GM12864 (cell line): ENCODE data around the gene MED12L.
"Not testable (repeated sequence)": the region's sequence is repeated elsewhere in the genome, so short reads cannot be mapped to it uniquely, and the experiment has no call there.

Experiments used
- DNase-seq: peaks from one replicate; pipeline ENCODE4 v3.0.0-alpha.2; 2011; ENCODE audit warnings: low read depth
- H3K4me3 ChIP-seq: 2 replicates; pipeline ENCODE4 v1.5.1; 2011; ENCODE audit warnings: mild to moderate bottlenecking, low read depth, low read length, control low read depth
- TF ChIP-seq, protein P1 (sequence below): IDR thresholded peaks from 2 replicates; pipeline ENCODE4 v1.5.1; 2011; ENCODE audit warnings: low read depth, mild to moderate bottlenecking, moderate library complexity, low read length, control low read depth, inconsistent platforms; ENCODE audit errors: missing control alignments

Gene MED12L

DNA sequence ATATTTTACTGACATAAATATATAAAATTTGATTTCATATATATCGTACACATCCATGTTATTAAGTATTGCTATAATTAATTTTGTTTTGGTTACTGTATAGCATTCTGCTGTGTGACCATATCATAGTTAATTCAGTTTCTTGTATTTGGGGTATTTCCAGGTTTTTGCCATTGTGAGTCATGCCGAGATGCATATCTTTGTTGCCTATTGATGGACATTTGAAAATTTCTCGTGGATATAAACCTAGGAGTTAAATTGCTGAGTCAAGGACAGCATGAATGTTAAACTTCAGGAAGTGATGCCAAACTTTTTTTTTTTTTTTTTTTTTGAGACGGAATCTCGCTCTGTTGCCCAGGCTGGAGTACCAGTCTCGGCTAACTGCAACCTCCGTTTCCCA, 151.3 kb downstream of the MED12L start:
- TF ChIP-seq, protein P1, sequence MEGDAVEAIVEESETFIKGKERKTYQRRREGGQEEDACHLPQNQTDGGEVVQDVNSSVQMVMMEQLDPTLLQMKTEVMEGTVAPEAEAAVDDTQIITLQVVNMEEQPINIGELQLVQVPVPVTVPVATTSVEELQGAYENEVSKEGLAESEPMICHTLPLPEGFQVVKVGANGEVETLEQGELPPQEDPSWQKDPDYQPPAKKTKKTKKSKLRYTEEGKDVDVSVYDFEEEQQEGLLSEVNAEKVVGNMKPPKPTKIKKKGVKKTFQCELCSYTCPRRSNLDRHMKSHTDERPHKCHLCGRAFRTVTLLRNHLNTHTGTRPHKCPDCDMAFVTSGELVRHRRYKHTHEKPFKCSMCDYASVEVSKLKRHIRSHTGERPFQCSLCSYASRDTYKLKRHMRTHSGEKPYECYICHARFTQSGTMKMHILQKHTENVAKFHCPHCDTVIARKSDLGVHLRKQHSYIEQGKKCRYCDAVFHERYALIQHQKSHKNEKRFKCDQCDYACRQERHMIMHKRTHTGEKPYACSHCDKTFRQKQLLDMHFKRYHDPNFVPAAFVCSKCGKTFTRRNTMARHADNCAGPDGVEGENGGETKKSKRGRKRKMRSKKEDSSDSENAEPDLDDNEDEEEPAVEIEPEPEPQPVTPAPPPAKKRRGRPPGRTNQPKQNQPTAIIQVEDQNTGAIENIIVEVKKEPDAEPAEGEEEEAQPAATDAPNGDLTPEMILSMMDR, result no peak
- no peak for DNase-seq
- no peak overlapping the region for H3K4me3 ChIP-seq

DNA sequence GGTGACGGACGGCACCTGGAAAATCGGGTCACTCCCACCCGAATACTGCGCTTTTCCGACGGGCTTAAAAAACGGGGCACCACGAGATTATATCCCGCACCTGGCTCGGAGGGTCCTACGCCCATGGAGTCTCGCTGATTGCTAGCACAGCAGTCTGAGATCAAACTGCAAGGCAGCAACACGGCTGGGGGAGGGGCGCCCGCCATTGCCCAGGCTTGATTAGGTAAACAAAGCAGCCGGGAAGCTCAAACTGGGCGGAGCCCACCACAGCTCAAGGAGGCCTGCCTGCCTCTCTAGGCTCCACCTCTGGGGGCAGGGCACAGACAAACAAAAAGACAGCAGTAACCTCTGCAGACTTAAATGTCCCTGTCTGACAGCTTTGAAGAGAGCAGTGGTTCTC, 156.5 kb downstream of the MED12L start:
- not testable (repeated sequence) for H3K4me3 ChIP-seq, DNase-seq

DNA sequence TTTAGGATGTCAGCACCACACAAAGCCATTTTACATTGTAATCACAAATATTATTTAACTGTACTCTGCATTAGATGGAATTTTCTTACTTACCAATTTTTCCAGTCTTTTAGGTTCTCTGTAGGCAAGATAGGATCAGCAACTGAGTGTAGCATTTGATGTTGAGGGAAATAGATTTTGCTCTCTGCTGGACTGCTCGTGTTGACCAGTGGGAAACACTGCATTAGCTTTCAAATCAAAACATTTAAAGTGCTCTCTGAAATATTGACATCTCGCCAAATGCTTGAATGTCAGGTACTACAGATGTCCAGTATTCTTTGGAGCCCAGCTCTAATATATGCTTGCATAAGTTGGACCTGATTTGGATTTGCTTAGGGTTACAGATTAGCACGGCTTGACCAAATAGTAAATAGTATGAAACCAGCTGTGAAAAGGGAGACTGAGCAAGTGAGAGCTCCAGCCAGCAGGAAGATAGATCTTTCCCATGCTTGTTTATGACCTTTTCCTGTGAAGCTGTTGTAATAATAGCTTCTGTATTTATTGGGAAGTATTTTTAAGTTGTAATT, 163.4 kb downstream of the MED12L start:
- no peak overlapping the region for H3K4me3 ChIP-seq
- TF ChIP-seq, protein P1, result no peak
- no peak for DNase-seq

- H3K4me3 ChIP-seq, result no peak overlapping the region
- TF ChIP-seq, protein P1, result no peak
- no peak for DNase-seq
These were observed 171.3 kb downstream of the MED12L start for GRCh38 chr3:151256749-151257148.

DNA sequence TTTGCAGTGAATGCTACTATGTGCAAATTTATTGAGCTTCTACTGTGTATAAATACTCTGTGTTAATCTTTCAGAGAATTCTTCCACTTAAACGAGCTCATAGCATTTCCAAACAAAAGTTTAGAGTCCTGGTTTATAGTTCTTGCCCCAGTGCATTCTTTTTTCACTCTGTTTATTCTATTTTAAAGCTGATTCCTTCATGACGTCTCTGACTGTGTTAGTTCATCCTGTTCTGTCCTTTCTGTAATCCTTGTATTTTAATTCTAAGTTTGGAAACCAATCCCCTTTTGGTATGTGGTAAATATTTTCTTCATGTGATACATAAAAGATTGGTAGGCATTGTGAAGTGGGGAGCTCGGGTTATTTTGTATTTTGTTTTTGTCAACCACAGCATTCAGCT, 174.2 kb downstream of the MED12L start:
- DNase-seq, result no peak
- TF ChIP-seq, protein P1, result no peak
- H3K4me3 ChIP-seq, result no peak overlapping the region

- DNase-seq, result no peak
- TF ChIP-seq, protein P1, result no peak
- H3K4me3 ChIP-seq, result no peak overlapping the region
These were observed 177.5 kb downstream of the MED12L start for GRCh38 chr3:151262871-151263525.

GRCh38 chr3:151264605-151265004, 179.1 kb downstream of the MED12L start:
- no peak overlapping the region for H3K4me3 ChIP-seq
- TF ChIP-seq, protein P1, result no peak
- DNase-seq, result no peak
